ENCODE results near the gene SERTAD3.

DNA sequence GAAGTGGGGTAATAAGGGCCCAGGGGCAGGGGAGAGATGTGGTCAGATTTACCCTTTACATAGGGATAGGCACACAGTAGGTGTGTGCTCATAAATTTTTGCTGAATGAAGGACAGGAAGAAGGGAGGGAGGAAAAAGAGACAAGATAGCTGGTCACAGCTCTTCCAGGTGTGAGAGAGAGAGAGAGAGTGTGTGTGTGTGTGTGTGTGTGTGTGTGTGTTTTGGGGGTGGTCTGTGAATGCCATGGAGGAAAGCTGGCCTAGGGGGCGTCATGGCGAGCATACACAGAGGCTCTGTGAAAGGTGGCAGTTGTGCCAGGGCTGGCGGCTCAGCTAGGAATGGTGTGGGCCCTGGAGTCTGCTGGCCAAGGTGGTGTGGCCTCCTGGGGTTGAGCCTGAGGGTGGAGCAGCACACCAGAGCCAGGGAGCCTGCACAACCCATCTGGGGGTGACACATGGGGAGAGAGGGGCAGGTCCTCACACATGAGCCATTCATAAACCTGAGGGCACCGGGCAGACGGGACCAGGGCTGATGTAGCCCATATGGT, 25.0 kb downstream of the SERTAD3 start:
- no peak for TF ChIP-seq POLR2A (IDR thresholded peaks at IDR 0.05; ENCODE audit: control extremely low read depth in 1 of 2, low read depth in 2 of 2, low read length in 2 of 2)
- no peak for TF ChIP-seq POLR2AphosphoS5 (IDR thresholded peaks at IDR 0.05; ENCODE audit: low read depth, low read length)
- no peak for TF ChIP-seq CBX5 (IDR thresholded peaks at IDR 0.05; ENCODE audit: low read depth, low read length)
- TF ChIP-seq, protein P1, sequence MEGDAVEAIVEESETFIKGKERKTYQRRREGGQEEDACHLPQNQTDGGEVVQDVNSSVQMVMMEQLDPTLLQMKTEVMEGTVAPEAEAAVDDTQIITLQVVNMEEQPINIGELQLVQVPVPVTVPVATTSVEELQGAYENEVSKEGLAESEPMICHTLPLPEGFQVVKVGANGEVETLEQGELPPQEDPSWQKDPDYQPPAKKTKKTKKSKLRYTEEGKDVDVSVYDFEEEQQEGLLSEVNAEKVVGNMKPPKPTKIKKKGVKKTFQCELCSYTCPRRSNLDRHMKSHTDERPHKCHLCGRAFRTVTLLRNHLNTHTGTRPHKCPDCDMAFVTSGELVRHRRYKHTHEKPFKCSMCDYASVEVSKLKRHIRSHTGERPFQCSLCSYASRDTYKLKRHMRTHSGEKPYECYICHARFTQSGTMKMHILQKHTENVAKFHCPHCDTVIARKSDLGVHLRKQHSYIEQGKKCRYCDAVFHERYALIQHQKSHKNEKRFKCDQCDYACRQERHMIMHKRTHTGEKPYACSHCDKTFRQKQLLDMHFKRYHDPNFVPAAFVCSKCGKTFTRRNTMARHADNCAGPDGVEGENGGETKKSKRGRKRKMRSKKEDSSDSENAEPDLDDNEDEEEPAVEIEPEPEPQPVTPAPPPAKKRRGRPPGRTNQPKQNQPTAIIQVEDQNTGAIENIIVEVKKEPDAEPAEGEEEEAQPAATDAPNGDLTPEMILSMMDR (IDR thresholded peaks at IDR 0.05; ENCODE audit: control extremely low read depth in 1 of 3, insufficient read depth in 1 of 3, low read depth in 1 of 3, low read length in 3 of 3), result peak in 1 of 3 experiments; percentile 8; a peak in 1 of 4 replicates
- no peak for TF ChIP-seq JUND (IDR thresholded peaks at IDR 0.05; ENCODE audit: low read length)
- no peak for TF ChIP-seq JUN (IDR thresholded peaks at IDR 0.05; ENCODE audit: low read depth, low read length)
- TF ChIP-seq RFX5 (IDR thresholded peaks at IDR 0.05; ENCODE audit: borderline replicate concordance, low read depth, low read length), result no peak
- TF ChIP-seq, protein P2, sequence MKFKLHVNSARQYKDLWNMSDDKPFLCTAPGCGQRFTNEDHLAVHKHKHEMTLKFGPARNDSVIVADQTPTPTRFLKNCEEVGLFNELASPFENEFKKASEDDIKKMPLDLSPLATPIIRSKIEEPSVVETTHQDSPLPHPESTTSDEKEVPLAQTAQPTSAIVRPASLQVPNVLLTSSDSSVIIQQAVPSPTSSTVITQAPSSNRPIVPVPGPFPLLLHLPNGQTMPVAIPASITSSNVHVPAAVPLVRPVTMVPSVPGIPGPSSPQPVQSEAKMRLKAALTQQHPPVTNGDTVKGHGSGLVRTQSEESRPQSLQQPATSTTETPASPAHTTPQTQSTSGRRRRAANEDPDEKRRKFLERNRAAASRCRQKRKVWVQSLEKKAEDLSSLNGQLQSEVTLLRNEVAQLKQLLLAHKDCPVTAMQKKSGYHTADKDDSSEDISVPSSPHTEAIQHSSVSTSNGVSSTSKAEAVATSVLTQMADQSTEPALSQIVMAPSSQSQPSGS (IDR thresholded peaks at IDR 0.05; ENCODE audit: low read length), result no peak
- TF ChIP-seq, protein P3, sequence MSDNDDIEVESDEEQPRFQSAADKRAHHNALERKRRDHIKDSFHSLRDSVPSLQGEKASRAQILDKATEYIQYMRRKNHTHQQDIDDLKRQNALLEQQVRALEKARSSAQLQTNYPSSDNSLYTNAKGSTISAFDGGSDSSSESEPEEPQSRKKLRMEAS (IDR thresholded peaks at IDR 0.05), result no peak
- TF ChIP-seq SIN3A (conservative IDR thresholded peaks at IDR 0.05 in 1 of 2, IDR thresholded peaks at IDR 0.05 in 1 of 2; ENCODE audit: low read depth in 1 of 2, low read length in 2 of 2), result no peak
